Left ventricle myocardium inferior (tissue), 1 donor: Measurements from ENCODE around the gene SIAE. TPM values are rescaled to one million over a fixed set of nuclear protein-coding genes. Genes with fewer than 3 reads are reported as not detected.

Experiments used
- DNase-seq: peaks from one replicate; pipeline ENCODE4 v3.0.0-alpha.2; 2020
- H3K27ac ChIP-seq: fragments of 200-600 bp; replicated peaks from 2 replicates; pipeline ENCODE4 v1.8.0; 2021
- H3K27me3 ChIP-seq: fragments of 200-600 bp; 2 replicates; pipeline ENCODE4 v1.8.0; 2021; ENCODE audit warnings: low read depth
- H3K36me3 ChIP-seq: fragments of 200-600 bp; 2 replicates; pipeline ENCODE4 v1.8.0; 2021
- H3K4me1 ChIP-seq: fragments of 200-600 bp; 2 replicates; pipeline ENCODE4 v1.8.0; 2021
- H3K4me3 ChIP-seq: fragments of 200-600 bp; 2 replicates; pipeline ENCODE4 v1.8.0; 2021; ENCODE audit warnings: mild to moderate bottlenecking, moderate library complexity
- H3K9me3 ChIP-seq: fragments of 200-600 bp; replicated peaks from 2 replicates; pipeline ENCODE4 v1.8.0; 2021
- intact Hi-C: fragments of 100-400 bp; cut with micrococcal nuclease; formaldehyde crosslinking; loops from one replicate; pipeline ENCODE4 v1.11.0; 2022
- total RNA-seq: library from RNA; stranded (reverse); fragmentation: NEBNext Ultra II Directional; extraction: Animal tissue kit (Norgen Biotek cat#: 25700); gene quantifications from one replicate; pipeline ENCODE4 v1.2.1, GENCODE V29; 2021
- TF ChIP-seq, protein P1 (sequence below): fragments of 200-600 bp; IDR thresholded peaks from 2 replicates; pipeline ENCODE4 v1.8.0; 2021; ENCODE audit warnings: antibody characterized with exemption, mild to moderate bottlenecking, borderline replicate concordance
- donor health status: DM: no; HTN: yes; CAD: no; lungs with severe emphysema.

SIAE gene
- total RNA-seq, 1 donor from 2014 or later: 68.8 TPM

DNA sequence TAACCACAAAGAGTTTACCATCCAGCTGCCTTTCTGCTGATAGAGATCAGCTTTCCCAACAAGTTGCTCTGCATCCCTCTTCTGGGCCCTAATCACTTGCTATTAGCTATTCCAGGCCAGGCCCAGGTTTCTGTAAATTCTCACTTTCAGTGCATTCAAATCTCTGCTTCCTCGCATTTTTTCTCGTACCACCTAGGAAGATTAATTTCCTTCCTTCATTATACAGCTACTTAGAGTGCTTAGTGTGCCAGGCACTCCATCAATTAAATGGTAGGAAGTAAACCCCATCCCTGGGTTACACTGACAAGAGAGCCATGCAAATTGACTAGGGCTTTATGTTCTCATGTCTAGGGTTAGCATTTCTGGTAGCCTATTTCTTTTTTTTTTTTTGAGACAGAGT lies 9.7 kb downstream of the SIAE start:
- TF ChIP-seq, protein P1, sequence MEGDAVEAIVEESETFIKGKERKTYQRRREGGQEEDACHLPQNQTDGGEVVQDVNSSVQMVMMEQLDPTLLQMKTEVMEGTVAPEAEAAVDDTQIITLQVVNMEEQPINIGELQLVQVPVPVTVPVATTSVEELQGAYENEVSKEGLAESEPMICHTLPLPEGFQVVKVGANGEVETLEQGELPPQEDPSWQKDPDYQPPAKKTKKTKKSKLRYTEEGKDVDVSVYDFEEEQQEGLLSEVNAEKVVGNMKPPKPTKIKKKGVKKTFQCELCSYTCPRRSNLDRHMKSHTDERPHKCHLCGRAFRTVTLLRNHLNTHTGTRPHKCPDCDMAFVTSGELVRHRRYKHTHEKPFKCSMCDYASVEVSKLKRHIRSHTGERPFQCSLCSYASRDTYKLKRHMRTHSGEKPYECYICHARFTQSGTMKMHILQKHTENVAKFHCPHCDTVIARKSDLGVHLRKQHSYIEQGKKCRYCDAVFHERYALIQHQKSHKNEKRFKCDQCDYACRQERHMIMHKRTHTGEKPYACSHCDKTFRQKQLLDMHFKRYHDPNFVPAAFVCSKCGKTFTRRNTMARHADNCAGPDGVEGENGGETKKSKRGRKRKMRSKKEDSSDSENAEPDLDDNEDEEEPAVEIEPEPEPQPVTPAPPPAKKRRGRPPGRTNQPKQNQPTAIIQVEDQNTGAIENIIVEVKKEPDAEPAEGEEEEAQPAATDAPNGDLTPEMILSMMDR: no peak
- H3K4me3 ChIP-seq: no peak overlapping the region
- peaks cover 36% of the 10 kb centered on the region for H3K36me3 ChIP-seq
- no peaks in the 10 kb centered on the region for H3K4me1 ChIP-seq
- intact Hi-C loops: no loop called here
- DNase-seq: no peak
- H3K9me3 ChIP-seq: no peaks in the 10 kb centered on the region
- H3K27me3 ChIP-seq: no peaks in the 10 kb centered on the region
- H3K27ac ChIP-seq: no peak overlapping the region

DNA sequence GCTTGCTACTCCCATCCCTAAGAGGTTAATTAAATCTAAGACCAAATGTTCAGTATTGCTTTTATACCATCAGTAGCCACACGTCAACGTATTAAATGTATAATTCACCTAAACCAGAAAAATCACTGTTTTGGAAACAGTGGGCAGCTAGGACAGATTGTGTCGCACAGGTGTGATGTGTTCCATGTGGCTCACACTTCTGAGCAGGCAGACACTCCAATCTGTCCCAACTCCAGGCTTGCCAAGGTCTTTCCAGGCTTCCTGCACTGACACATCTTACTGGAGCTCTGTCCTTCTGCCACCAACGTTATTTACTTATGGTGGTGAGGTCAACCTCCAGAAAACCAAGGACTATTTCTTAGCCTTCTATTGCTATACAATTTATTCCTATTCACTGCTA lies 11.4 kb downstream of the SIAE start:
- Histone ChIP-seq H3K4me3 (no peak overlapping the region), H3K27me3 (no peaks in the 10 kb centered on the region), H3K9me3 (no peaks in the 10 kb centered on the region), H3K36me3 (peaks cover 36% of the 10 kb centered on the region), H3K27ac (no peak overlapping the region), H3K4me1 (no peaks in the 10 kb centered on the region)
- TF ChIP-seq, protein P1: no peak
- DNase-seq: no peak
- intact Hi-C loops: no loop called here

DNA sequence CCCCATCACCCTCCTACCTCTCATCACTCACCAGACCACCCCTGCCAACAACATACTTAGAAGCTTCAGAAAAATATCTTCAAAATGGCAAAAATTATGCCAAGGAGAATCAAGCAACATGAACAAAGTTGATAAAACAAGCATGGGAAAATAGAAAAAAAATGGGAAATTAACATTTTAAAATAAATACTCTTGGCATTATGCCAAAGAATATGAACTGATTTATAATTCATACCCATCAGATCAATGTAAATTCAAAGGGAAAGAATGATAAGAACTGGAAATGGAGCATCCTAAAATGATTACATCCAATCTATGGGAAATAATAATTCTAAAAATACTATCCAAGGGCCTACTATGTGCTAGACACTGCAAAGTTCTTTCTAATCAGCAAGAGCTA lies 12.0 kb downstream of the SIAE start:
- H3K27me3 ChIP-seq: no peaks in the 10 kb centered on the region
- H3K4me3 ChIP-seq: no peak overlapping the region
- H3K36me3 ChIP-seq: peaks cover 31% of the 10 kb centered on the region
- intact Hi-C loops: no loop called here
- no peaks in the 10 kb centered on the region for H3K9me3 ChIP-seq
- DNase-seq: no peak
- TF ChIP-seq, protein P1: no peak
- no peak overlapping the region for H3K27ac ChIP-seq
- no peaks in the 10 kb centered on the region for H3K4me1 ChIP-seq

DNA sequence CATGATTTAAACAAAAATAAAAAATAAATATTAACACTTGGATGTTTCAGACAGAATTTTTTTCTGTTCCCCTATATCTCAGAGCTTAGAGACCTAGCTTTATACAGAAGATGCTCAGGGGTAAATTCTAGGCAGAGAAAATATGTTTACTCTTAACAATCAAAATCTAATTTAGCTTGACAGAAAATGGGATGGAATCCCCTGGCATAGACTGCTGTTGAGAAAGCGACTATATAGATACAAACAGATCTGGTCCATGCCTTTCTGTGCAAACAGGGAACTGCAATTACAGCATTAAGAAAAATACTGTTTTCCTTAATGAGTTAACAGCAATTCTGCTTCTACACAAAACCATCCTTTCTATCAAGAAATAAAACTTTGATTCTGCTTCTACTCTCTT lies 14.6 kb downstream of the SIAE start:
- Histone ChIP-seq H3K27ac (no peak overlapping the region), H3K9me3 (no peaks in the 10 kb centered on the region), H3K27me3 (no peaks in the 10 kb centered on the region), H3K4me3 (no peak overlapping the region), H3K4me1 (no peaks in the 10 kb centered on the region), H3K36me3 (peaks cover 11% of the 10 kb centered on the region)
- TF ChIP-seq, protein P1: no peak
- intact Hi-C loops: no loop called here
- DNase-seq: no peak

DNA sequence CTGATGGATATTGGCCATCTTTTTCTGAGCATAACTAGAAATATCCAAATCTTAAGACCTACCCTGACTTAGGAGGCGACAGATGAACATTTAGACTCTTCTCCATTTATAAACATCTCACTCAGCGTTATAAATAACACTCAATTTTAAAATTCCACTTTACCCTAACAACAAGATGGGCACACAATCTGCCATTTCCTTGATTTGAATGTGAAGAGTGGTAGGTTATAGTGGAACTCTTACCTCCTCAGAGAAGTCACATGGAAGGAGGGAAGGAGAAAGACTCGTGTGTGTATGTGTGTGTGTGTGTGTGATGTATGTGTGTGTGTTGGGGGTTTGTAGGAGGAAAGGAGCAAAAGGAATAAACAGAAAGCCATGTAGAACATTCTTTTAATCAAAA lies 15.0 kb downstream of the SIAE start:
- Histone ChIP-seq H3K27ac (no peak overlapping the region), H3K9me3 (no peaks in the 10 kb centered on the region), H3K4me3 (no peak overlapping the region), H3K27me3 (no peaks in the 10 kb centered on the region), H3K36me3 (peaks cover 11% of the 10 kb centered on the region), H3K4me1 (no peaks in the 10 kb centered on the region)
- intact Hi-C loops: no loop called here
- DNase-seq: no peak
- TF ChIP-seq, protein P1: no peak

DNA sequence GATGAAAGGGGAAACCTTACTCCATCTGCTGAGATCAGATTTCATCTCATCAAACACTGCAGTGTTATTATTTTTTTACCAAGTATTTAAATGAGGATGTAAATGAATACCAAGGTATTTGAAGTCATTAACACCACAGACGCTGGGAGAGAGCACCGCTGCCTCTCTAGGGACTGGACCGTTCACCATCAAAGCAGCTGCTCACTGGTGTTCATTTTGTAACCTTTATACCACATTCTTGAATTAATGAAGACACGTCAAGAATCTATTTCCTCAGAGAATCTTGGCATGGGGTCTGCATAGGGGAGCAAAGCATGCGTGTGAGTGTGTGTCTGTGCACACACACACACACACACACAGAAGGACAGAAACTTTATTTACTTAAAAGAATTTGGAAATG lies 15.6 kb downstream of the SIAE start:
- Histone ChIP-seq H3K36me3 (peaks cover 11% of the 10 kb centered on the region), H3K4me3 (no peak overlapping the region), H3K27me3 (no peaks in the 10 kb centered on the region), H3K9me3 (no peaks in the 10 kb centered on the region), H3K4me1 (no peaks in the 10 kb centered on the region), H3K27ac (no peak overlapping the region)
- intact Hi-C loops: no loop called here
- TF ChIP-seq, protein P1: no peak
- DNase-seq: no peak
